ENCODE results near the gene ISG15. TPM values are rescaled to one million over a fixed set of nuclear protein-coding genes. Genes with fewer than 3 reads are reported as not detected.

The ISG15 gene
- total RNA-seq, 1 experiment from 2014 or later, result 140 TPM

DNA sequence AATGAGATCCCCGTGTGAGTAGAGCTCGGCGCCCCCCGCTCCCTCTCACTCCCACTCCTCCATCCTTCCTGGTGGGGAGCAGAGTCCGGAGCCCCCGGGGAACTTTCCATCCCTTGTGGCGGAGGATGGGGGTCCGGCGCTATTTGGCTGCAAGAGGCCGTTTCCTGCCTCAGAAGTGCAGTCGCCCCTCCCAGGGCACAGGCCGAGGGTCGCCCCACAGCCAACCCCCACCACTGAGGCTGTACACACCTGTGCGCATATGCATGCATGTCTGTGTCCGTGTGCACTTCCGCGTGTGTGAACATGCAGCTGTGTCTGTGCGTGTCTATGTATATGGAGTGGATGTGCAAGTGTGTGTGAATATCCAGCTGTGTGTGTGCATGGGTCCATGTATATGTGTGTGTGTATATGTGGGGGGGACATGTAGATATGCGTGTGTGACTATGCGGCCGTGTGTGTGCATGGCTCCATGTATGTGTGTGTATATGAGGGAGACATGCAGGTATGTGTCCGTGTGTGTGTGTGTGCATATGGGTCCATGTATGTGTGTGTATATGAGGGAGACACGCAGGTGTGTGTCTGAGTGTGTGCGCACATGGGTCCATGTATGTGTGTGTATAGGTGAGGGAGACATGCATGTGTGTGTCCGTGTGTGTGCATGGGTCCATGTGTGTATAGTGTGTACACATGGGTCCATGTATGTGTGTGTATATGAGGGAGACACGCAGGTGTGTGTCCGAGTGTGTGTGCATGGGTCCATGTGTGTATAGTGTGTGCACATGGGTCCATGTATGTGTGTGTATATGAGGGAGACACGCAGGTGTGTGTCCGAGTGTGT is 38.9 kb downstream of the ISG15 start:
- RAD21 ChIA-PET (ENCODE audit: low non-redundant PET in 1 of 2, low total read pairs in 2 of 2, uncharacterized antibody in 2 of 2, unreplicated experiment in 2 of 2), result no interaction called here

GRCh38 chr1:1053022-1053421 is 39.7 kb downstream of the ISG15 start:
- no peak overlapping the region for H3K27ac ChIP-seq (ENCODE audit: low read depth, low read length)
- BruUV-seq (replicated peaks), result no TSS peak
- ChIA-PET CTCF (interaction anchor here (0.7 kb wide), 1 partner anchor 11 kb away, joined by 3 read pairs; no protein-coding TSS in a partner anchor), POLR2A (no interaction called here), RAD21 (ENCODE audit: low non-redundant PET in 1 of 2, low total read pairs in 2 of 2, uncharacterized antibody in 2 of 2, unreplicated experiment in 2 of 2) (no interaction called here)
- no peak for ATAC-seq
- H3K4me1 ChIP-seq (ENCODE audit: control insufficient read depth in 1 of 2, insufficient read depth in 2 of 2, low read length in 2 of 2), result peaks cover 1 to 5% of the 10 kb centered on the region in 2 experiments; a peak in 3 of 4 replicates
- H3K4me3 ChIP-seq (replicated peaks in 1 of 2; ENCODE audit: low read depth in 1 of 2, low read length in 2 of 2), result no peak overlapping the region
- H3K9me3 ChIP-seq (ENCODE audit: control insufficient read depth in 1 of 2, insufficient read depth in 1 of 2, low read depth in 1 of 2, low read length in 2 of 2), result no peaks in the 10 kb centered on the region
- H3K27me3 ChIP-seq (ENCODE audit: insufficient read depth, low read length), result no peaks in the 10 kb centered on the region
- H3K9ac ChIP-seq (ENCODE audit: low read length), result no peak overlapping the region
- H2AFZ ChIP-seq (ENCODE audit: low read depth, low read length, poor library complexity, severe bottlenecking), result no peak overlapping the region
- DNase-seq (ENCODE audit: low read depth, low spot score), result no peak
- H3K79me2 ChIP-seq (ENCODE audit: insufficient read depth, low read length), result no peaks in the 10 kb centered on the region
- no peak overlapping the region for H3K4me2 ChIP-seq (ENCODE audit: low read length)
- H3K9me2 ChIP-seq (ENCODE audit: insufficient read depth), result no peaks in the 10 kb centered on the region
- H3K36me3 ChIP-seq (ENCODE audit: control insufficient read depth in 1 of 2, insufficient read depth in 2 of 2, low read length in 2 of 2), result peaks cover 10 to 22% of the 10 kb centered on the region in 2 experiments; a peak in 3 of 4 replicates
- intact Hi-C loops (cut with micrococcal nuclease), result no loop called here
- no peaks in the 10 kb centered on the region for H4K20me1 ChIP-seq (ENCODE audit: insufficient read depth)
- TF ChIP-seq, protein P1, sequence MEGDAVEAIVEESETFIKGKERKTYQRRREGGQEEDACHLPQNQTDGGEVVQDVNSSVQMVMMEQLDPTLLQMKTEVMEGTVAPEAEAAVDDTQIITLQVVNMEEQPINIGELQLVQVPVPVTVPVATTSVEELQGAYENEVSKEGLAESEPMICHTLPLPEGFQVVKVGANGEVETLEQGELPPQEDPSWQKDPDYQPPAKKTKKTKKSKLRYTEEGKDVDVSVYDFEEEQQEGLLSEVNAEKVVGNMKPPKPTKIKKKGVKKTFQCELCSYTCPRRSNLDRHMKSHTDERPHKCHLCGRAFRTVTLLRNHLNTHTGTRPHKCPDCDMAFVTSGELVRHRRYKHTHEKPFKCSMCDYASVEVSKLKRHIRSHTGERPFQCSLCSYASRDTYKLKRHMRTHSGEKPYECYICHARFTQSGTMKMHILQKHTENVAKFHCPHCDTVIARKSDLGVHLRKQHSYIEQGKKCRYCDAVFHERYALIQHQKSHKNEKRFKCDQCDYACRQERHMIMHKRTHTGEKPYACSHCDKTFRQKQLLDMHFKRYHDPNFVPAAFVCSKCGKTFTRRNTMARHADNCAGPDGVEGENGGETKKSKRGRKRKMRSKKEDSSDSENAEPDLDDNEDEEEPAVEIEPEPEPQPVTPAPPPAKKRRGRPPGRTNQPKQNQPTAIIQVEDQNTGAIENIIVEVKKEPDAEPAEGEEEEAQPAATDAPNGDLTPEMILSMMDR (IDR thresholded peaks at IDR 0.05 in 2 of 3, conservative IDR thresholded peaks at IDR 0.05 in 1 of 3; ENCODE audit: borderline replicate concordance in 1 of 3, insufficient read depth in 1 of 3, low read depth in 2 of 3, low read length in 2 of 3), result no peak
- TF ChIP-seq ZFX (IDR thresholded peaks at IDR 0.05) (no peak), ELF1 (IDR thresholded peaks at IDR 0.05; ENCODE audit: borderline replicate concordance, low read depth) (no peak), ZNF274 (IDR thresholded peaks at IDR 0.05; ENCODE audit: low read depth, low read length) (no peak), SIN3A (IDR thresholded peaks at IDR 0.05; ENCODE audit: low read depth) (no peak), POLR2A (IDR thresholded peaks at IDR 0.05; ENCODE audit: borderline replicate concordance, extremely low read depth, insufficient read depth, insufficient read length) (no peak), POLR2AphosphoS5 (IDR thresholded peaks at IDR 0.05; ENCODE audit: low read depth, low read length) (no peak), EGR1 (IDR thresholded peaks at IDR 0.05; ENCODE audit: low read depth) (no peak), JUND (IDR thresholded peaks at IDR 0.05) (no peak), EZH2 (IDR thresholded peaks at IDR 0.05) (no peak)
- TF ChIP-seq, protein P2, sequence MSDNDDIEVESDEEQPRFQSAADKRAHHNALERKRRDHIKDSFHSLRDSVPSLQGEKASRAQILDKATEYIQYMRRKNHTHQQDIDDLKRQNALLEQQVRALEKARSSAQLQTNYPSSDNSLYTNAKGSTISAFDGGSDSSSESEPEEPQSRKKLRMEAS (IDR thresholded peaks at IDR 0.05), result no peak
- TF ChIP-seq, protein P3, sequence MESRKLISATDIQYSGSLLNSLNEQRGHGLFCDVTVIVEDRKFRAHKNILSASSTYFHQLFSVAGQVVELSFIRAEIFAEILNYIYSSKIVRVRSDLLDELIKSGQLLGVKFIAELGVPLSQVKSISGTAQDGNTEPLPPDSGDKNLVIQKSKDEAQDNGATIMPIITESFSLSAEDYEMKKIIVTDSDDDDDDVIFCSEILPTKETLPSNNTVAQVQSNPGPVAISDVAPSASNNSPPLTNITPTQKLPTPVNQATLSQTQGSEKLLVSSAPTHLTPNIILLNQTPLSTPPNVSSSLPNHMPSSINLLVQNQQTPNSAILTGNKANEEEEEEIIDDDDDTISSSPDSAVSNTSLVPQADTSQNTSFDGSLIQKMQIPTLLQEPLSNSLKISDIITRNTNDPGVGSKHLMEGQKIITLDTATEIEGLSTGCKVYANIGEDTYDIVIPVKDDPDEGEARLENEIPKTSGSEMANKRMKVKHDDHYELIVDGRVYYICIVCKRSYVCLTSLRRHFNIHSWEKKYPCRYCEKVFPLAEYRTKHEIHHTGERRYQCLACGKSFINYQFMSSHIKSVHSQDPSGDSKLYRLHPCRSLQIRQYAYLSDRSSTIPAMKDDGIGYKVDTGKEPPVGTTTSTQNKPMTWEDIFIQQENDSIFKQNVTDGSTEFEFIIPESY (IDR thresholded peaks at IDR 0.05; ENCODE audit: extremely low read depth, insufficient replicate concordance, low read length), result no peak

More for the DNA sequence above, 38.9 kb downstream of the ISG15 start:
- no peaks in the 10 kb centered on the region for H3K79me2 ChIP-seq (ENCODE audit: insufficient read depth, low read length)
- no peaks in the 10 kb centered on the region for H3K27me3 ChIP-seq (ENCODE audit: insufficient read depth, low read length)
- no peaks in the 10 kb centered on the region for H4K20me1 ChIP-seq (ENCODE audit: insufficient read depth)
- no peak overlapping the region for H2AFZ ChIP-seq (ENCODE audit: low read depth, low read length, poor library complexity, severe bottlenecking)
- DNase-seq (ENCODE audit: low read depth, low spot score) (no peak), ATAC-seq (no peak)
- no TSS peak for BruUV-seq (replicated peaks)
- H3K9ac ChIP-seq (ENCODE audit: low read length), result no peak overlapping the region
- H3K27ac ChIP-seq (ENCODE audit: low read depth, low read length), result no peak overlapping the region
- CTCF ChIA-PET, result no interaction called here
- intact Hi-C loops (cut with micrococcal nuclease), result no loop called here
- POLR2A ChIA-PET, result no interaction called here
- peaks cover 14 to 24% of the 10 kb centered on the region in 2 experiments; a peak in 3 of 4 replicates for H3K36me3 ChIP-seq (ENCODE audit: control insufficient read depth in 1 of 2, insufficient read depth in 2 of 2, low read length in 2 of 2)
- H3K9me3 ChIP-seq (ENCODE audit: control insufficient read depth in 1 of 2, insufficient read depth in 1 of 2, low read depth in 1 of 2, low read length in 2 of 2), result no peaks in the 10 kb centered on the region
- H3K9me2 ChIP-seq (ENCODE audit: insufficient read depth), result no peaks in the 10 kb centered on the region
- TF ChIP-seq EZH2phosphoT487 (IDR thresholded peaks at IDR 0.05; ENCODE audit: borderline replicate concordance) (no peak), EZH2 (IDR thresholded peaks at IDR 0.05) (no peak), SP1 (IDR thresholded peaks at IDR 0.05; ENCODE audit: low read depth) (no peak), CEBPB (IDR thresholded peaks at IDR 0.05; ENCODE audit: low read depth) (no peak), ELF1 (IDR thresholded peaks at IDR 0.05; ENCODE audit: borderline replicate concordance, low read depth) (no peak), SRF (IDR thresholded peaks at IDR 0.05; ENCODE audit: low read depth) (no peak), POLR2A (IDR thresholded peaks at IDR 0.05; ENCODE audit: borderline replicate concordance, extremely low read depth, insufficient read depth, insufficient read length) (no peak), RAD21 (IDR thresholded peaks at IDR 0.05; ENCODE audit: low read depth) (no peak)
- TF ChIP-seq, protein P2 (IDR thresholded peaks at IDR 0.05), result no peak
- no peak overlapping the region for H3K4me2 ChIP-seq (ENCODE audit: low read length)
- H3K4me3 ChIP-seq (replicated peaks in 1 of 2; ENCODE audit: low read depth in 1 of 2, low read length in 2 of 2), result no peak overlapping the region
- no peaks in the 10 kb centered on the region for H3K4me1 ChIP-seq (ENCODE audit: control insufficient read depth in 1 of 2, insufficient read depth in 2 of 2, low read length in 2 of 2)
